ENCODE data around the gene TRIM71. TPM values are rescaled to one million over a fixed set of nuclear protein-coding genes. Genes with fewer than 3 reads are reported as not detected.
"Not testable (repeated sequence)": the region's sequence is repeated elsewhere in the genome, so short reads cannot be mapped to it uniquely, and the experiment has no call there.

Gene TRIM71
- polyA plus RNA-seq (ENCODE audit: low read depth in 6 of 6), result not detected

DNA sequence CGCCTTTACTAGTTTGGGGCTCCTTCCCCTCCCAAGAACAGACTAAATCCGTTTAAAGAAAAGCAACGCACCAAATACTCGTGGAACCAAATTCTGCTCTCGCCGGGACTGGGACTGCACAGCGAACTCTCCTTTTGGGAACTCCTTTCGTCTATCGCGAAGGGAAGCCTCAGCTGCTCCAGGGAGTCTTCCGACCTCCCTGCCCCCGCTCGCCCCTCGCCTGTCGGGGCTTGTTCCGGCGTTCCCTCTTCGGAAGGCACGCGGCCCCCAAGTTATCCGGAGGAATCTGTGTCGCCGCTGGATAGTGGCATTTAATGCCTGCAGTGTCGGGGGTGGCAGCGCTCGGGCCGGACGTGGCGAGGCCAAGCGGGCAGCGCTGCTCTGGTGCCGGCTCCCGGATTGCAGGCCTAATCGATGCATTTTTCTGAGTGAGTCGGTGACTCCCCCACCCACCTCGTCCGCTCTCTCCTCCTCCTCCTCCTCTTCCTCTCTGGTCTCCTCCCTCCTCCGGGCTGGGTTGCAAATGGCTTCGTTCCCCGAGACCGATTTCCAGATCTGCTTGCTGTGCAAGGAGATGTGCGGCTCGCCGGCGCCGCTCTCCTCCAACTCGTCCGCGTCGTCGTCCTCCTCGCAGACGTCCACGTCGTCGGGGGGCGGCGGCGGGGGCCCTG, at the start of gene TRIM71:
TSS of gene TRIM71 (plus strand) at position 440 of the 671 bp plus-strand sequence. CDS start at position 524, 84 bp downstream.
- Mint-ChIP-seq H3K27ac (peak within 1 kb of the TSS in 2 of 6 donors; percentile 29 to 94), H3K36me3 (no peaks in the 10 kb centered on the region), H3K4me1 (peaks cover 8 to 28% (median 14%) of the 10 kb centered on the region in 3 donors), H3K9me3 (no peaks in the 10 kb centered on the region), H3K4me3 (peak within 1 kb of the TSS; percentile 71 to 89 (median 80)), H3K27me3 (peaks cover 37 to 55% (median 38%) of the 10 kb centered on the region in 3 donors)
- ATAC-seq (ENCODE audit: low read depth in 2 of 2), result no peak
- DNase-seq, result peak; percentile 1

DNA sequence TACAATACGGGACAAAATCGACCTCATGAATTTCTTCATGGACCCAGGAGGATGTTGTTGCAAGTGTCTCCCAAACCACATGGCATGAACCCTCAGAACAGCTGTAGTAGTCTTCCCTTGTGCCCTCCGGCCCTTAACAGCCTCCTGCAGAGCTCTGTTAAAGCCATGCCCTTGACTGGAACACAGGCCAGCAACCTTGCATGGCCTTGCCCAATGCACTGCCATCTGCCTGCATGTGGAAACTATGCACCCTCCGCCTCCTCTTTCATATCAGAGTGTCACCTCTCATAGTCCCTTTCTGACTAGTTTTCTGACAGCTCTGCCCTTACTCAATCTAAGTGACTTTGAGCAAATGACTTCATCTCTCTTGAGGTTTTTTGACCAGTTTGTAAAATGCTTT, 39.4 kb upstream of the TRIM71 start:
- ATAC-seq (ENCODE audit: low read depth in 2 of 2) (no peak), DNase-seq (no peak)
- Mint-ChIP-seq H3K27me3 (peaks cover 0 to 13% (median 0%) of the 10 kb centered on the region in 3 donors), H3K36me3 (peaks cover 0 to 12% of the 10 kb centered on the region in 2 donors), H3K9me3 (no peaks in the 10 kb centered on the region), H3K4me1 (peaks cover 3 to 18% (median 4%) of the 10 kb centered on the region in 3 donors), H3K27ac (no peak overlapping the region), H3K4me3 (no peak overlapping the region)

DNA sequence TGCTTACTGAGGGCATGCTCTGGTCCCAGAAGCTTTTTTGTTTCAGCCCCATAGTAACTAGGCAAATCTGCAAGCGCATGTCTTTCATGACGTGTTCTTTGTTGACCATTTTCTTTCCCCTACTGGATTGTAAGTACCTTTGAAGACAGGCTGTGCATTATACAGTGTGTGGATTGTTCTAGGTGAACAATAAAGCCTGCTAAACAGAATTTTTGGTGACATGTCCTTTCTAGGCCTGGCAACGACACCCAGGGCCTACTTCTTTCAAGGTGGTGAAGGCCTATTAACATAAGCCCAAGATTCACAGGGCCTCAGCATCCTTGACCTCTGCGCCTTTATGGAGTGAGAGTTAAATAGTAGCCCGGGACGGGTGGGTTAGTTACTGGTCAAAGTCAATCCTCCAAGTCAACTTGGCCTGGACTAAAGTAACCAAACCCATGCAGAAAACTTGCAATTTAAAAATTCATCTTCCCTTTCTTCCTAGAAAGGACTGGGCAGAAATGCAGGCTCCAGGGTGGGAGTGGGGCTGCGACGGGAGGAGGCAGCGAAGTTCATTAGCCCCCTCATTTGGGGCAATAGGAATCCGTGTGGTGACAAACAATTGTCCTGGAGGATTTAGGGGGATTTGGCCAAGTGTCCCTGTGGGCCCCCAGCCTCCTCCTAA, 37.6 kb upstream of the TRIM71 start:
- H3K4me3 Mint-ChIP-seq, result peak overlapping the region in 6 of 8 donors; percentile 93 to 97 (median 94)
- ATAC-seq (ENCODE audit: low read depth in 2 of 2), result no peak
- H3K27ac Mint-ChIP-seq, result no peak overlapping the region
- H3K4me1 Mint-ChIP-seq, result peaks cover 3 to 18% (median 4%) of the 10 kb centered on the region in 3 donors
- no peak for DNase-seq
- no peaks in the 10 kb centered on the region for H3K9me3 Mint-ChIP-seq
- H3K27me3 Mint-ChIP-seq, result peaks cover 0 to 13% (median 0%) of the 10 kb centered on the region in 3 donors
- H3K36me3 Mint-ChIP-seq, result peaks cover 0 to 6% of the 10 kb centered on the region in 2 donors

DNA sequence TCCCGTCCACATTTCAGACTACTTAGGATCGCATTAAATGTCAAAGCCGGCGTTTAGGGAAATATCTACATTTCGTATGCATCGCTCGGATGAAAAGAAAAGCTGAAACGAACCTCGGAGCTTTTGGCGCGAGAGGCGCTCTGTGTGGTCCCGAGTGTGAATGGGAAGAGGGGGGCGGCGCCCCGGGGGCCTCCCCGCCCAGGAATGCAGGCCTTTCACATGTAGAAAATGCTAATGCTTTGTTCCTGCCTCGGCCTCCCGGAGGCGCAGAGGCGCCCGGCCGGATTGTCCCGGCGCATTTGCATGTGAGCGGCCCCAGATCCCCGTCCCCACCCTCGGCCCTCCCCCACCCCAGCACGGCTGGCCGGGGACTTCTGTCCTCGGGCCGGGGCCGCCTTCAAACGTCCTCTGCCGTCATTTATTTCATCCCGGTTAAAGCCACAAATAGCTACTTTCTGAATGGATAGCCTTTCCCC, 37.0 kb upstream of the TRIM71 start:
- Mint-ChIP-seq H3K36me3 (peaks cover 0 to 5% of the 10 kb centered on the region in 2 donors), H3K4me3 (peak overlapping the region; percentile 86 to 97 (median 94)), H3K27ac (peak overlapping the region in 4 of 6 donors; percentile 76 to 95 (median 88)), H3K9me3 (no peaks in the 10 kb centered on the region), H3K27me3 (peaks cover 0 to 13% (median 0%) of the 10 kb centered on the region in 3 donors), H3K4me1 (peaks cover 3 to 18% (median 4%) of the 10 kb centered on the region in 3 donors)
- ATAC-seq (ENCODE audit: low read depth in 2 of 2) (peak; percentile 14 to 24), DNase-seq (peak; percentile 1)

DNA sequence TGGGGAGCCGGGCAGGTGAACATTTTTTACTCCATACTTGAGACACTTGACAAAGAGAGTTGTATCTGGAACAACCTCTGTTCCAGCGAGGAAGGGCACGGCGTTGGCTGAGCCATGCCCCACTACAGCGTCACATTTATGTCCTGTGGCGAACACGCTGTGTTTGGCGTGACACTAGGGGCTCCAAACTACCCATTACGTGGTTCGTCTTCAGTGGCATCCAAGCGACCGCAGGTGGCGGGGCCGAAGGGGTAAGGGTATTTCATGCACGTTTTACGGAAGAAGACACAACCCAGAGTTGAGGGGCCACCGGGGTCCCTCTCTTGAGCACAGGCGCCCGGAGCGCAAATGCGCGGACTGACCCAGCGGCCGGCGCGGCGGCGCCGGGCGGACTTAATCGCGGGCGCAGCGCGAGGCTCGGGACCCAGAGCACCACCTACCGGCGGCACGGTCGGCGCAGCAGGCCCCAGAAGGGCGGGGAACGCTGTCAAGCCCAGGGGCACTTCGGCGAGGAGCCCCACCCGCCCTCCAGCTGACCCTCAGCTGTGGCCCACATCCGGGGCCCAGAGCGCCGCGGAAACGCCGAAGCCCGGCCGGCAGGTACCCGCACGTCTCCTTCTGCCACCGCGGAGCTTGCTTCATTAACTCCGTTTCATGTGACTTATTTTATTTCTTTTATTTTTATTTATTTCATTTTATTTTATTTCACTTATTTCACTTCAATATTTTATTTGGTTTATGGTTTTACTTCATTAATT, 36.4 kb upstream of the TRIM71 start:
- H3K27ac Mint-ChIP-seq, result peak overlapping the region in 4 of 6 donors; percentile 76 to 95 (median 88)
- peak; percentile 85 to 89 for ATAC-seq (ENCODE audit: low read depth in 2 of 2)
- H3K36me3 Mint-ChIP-seq, result no peaks in the 10 kb centered on the region

DNA sequence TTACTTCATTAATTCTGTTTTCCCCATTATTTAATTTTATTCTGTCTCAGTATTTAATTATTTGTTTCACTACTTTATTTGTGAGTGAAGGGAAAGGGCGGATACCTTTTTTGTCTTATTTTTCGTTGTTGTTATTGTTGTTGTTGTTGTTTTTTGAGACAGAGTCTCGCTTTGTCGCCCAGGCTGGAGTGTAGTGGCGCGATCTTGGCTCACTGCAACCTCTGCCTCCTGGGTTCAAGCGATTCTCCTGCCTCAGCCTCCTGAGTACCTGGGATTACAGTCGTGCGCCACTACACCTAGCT, 35.9 kb upstream of the TRIM71 start:
- Mint-ChIP-seq H3K4me1 (peaks cover 3 to 18% (median 4%) of the 10 kb centered on the region in 3 donors), H3K27me3 (peaks cover 0 to 13% (median 0%) of the 10 kb centered on the region in 3 donors), H3K27ac (peak overlapping the region in 1 of 6 donors; percentile 21), H3K4me3 (peak overlapping the region in 7 of 8 donors; percentile 66 to 94 (median 71))
- H3K36me3 Mint-ChIP-seq; ATAC-seq (ENCODE audit: low read depth in 2 of 2); H3K9me3 Mint-ChIP-seq; DNase-seq: not testable (repeated sequence)

More for the DNA sequence above, 36.4 kb upstream of the TRIM71 start:
- peak overlapping the region; percentile 86 to 97 (median 94) for H3K4me3 Mint-ChIP-seq
- no peaks in the 10 kb centered on the region for H3K9me3 Mint-ChIP-seq
- peaks cover 0 to 13% (median 0%) of the 10 kb centered on the region in 3 donors for H3K27me3 Mint-ChIP-seq
- H3K4me1 Mint-ChIP-seq, result peaks cover 3 to 18% (median 4%) of the 10 kb centered on the region in 3 donors
- DNase-seq, result peak; percentile 57

DNA sequence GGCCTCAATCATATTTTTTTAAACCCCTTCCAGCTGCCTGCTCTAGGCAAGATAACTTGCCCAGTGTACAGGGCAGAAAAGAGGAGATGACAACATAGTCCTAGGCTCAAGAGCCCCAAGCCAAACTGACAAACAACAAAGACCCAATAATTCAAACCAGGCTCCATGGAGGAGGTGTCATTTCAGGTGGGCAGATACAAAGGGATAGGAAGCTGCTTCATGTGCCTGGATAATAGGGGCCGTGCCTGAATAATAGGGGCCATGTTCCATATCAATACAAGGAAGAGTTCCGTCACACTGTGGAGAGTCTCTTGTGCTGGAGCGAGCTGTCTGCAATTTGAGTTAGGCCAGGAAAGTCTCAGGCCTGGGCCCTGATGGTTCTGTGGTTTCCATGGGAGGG, 35.4 kb upstream of the TRIM71 start:
- Mint-ChIP-seq H3K4me1 (peaks cover 3 to 18% (median 4%) of the 10 kb centered on the region in 3 donors), H3K36me3 (peaks cover 0 to 4% of the 10 kb centered on the region in 2 donors), H3K27ac (peak overlapping the region in 1 of 6 donors; percentile 39), H3K27me3 (peaks cover 0 to 13% (median 2%) of the 10 kb centered on the region in 3 donors), H3K9me3 (no peaks in the 10 kb centered on the region), H3K4me3 (peak overlapping the region; percentile 36 to 94 (median 70))
- ATAC-seq (ENCODE audit: low read depth in 2 of 2) (no peak), DNase-seq (no peak)

DNA sequence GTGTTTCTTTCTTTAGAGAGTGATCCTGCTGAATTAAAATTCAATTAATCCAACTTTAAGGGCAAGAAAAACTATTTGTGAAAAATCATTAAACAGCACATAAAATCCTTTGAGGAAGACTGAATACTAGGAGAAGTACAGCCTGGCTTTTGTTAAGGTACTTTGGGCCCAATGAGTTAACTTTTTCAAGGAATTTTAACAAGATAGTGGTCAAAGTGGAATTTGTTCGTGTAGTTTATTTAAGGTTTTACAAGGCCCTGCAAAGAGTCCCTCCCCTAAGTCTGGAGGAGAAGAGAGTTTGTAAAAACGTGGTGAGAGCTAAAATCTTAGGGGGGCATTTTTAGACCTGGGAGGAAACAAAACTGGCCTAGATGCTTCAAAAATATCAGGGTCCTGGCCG, 26.0 kb upstream of the TRIM71 start:
- no peaks in the 10 kb centered on the region for H3K4me1 Mint-ChIP-seq
- ATAC-seq (ENCODE audit: low read depth in 2 of 2), result no peak
- H3K9me3 Mint-ChIP-seq, result no peaks in the 10 kb centered on the region
- no peak for DNase-seq
- peaks cover 0 to 18% (median 5%) of the 10 kb centered on the region in 3 donors for H3K27me3 Mint-ChIP-seq
- H3K27ac Mint-ChIP-seq, result no peak overlapping the region
- H3K36me3 Mint-ChIP-seq, result peaks cover 0 to 6% of the 10 kb centered on the region in 2 donors
- no peak overlapping the region for H3K4me3 Mint-ChIP-seq

DNA sequence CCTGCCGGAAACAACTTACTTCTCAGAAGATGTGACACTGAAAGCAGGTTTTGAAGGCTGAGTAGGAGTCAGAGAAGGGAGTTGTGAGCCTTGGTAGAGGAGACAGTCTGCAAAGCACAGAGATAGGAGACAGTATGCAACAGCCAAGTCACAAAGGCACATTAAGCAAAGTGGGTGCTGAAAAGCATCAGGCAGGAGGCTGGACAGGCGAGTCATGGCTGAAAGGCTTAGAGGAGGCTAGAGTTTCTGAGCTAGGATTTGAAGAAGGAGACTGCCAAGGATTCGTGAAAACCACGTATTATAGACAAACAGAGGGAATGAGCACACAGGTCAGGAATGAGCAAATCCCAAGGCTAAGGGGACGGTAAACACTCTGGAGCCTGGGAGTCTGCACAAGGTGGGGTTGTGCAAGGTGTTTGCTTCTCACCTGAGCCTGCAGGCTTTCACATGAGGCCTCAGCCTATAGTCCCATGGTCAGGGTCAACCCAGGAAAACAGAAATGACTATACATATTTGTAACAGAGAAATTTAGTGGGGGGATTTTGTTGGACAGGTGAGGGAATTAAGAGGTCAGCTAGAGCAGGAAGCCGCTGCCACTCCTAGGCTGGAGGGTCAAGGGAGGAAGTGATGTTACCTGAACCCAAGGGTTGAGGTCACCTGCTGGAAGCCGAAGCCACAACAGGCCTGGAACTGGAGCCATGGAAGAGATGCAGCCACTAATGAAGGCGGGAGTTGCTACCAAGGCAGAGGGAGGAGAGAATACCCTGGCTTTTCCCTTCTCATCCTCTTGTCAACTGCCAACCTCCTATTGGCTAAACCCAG, 23.1 kb upstream of the TRIM71 start:
- Mint-ChIP-seq H3K4me3 (no peak overlapping the region), H3K36me3 (no peaks in the 10 kb centered on the region), H3K27me3 (peaks cover 0 to 13% (median 9%) of the 10 kb centered on the region in 3 donors), H3K9me3 (no peaks in the 10 kb centered on the region), H3K4me1 (no peaks in the 10 kb centered on the region), H3K27ac (no peak overlapping the region)
- DNase-seq (no peak), ATAC-seq (ENCODE audit: low read depth in 2 of 2) (no peak)

DNA sequence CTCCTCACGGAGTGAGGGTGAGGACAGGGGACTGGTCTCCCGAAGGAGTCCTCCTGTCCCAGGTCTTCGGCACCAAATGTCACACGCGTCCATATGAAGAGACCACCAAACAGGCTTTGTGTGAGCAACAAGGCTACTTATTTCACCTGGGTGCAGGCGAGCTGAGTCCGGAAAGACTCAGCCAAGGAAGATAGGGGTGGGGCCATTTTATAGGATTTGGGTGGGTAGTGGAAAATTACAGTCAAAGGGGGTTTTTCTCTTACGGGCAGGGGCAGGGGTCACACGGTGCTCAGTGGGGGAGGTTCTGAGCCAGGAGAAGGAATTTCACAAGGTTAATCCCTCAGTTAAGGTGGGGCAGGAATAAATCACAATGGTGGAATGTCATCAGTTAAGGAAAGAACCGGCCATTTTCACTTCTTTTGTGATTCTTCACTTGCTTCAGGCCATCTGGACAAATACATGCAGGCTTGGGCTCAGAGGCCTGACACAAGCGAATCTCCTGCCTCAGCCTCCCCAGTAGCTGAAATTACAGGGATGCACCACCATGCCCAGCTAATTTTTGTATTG, 21.3 kb upstream of the TRIM71 start:
- not testable (repeated sequence) for H3K27ac Mint-ChIP-seq; ATAC-seq (ENCODE audit: low read depth in 2 of 2); H3K36me3 Mint-ChIP-seq; H3K4me1 Mint-ChIP-seq; H3K4me3 Mint-ChIP-seq; DNase-seq; H3K9me3 Mint-ChIP-seq
- peaks cover 0 to 13% (median 9%) of the 10 kb centered on the region in 3 donors for H3K27me3 Mint-ChIP-seq

DNA sequence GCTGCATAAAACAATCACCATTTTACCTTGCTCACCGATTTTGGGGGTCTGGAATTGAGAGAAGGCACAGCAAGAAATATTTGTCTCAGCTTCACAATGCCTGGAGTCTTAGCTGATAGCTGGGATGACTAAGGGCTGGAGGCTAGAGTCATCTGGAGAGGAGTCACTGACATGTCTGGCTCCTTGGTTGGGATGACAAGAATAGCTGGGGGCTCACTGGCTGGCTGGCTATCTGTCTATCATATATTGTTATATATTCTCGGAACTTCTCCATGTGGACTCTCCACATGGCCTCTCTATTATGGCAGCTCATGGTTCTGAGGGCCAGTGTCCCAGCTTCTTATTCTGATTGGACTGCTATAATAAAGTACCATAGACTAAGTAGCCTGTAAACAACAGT, 20.0 kb upstream of the TRIM71 start:
- no peak overlapping the region for H3K4me3 Mint-ChIP-seq
- ATAC-seq (ENCODE audit: low read depth in 2 of 2) (no peak), DNase-seq (no peak)
- H3K27ac Mint-ChIP-seq, result no peak overlapping the region
- peaks cover 0 to 13% (median 9%) of the 10 kb centered on the region in 3 donors for H3K27me3 Mint-ChIP-seq
- H3K36me3 Mint-ChIP-seq, result no peaks in the 10 kb centered on the region
- no peaks in the 10 kb centered on the region for H3K9me3 Mint-ChIP-seq
- H3K4me1 Mint-ChIP-seq, result no peaks in the 10 kb centered on the region

DNA sequence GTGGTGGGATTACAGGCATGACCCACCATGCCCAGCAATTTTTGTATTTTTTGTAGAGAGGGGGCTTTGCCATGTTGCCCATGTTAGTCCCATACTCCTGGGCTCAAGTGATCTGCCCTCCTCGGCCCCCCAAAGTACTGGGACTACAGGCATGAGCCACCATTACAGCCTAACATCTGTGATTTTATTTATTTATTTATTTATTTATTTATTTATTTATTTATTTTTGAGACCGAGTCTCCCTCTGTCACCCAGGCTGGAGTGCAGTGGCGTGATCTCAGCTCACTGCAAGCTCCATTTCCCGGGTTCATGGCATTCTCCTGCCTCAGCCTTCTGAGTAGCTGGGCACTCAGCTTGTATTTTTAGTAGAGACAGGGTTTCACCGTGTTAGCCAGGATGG, 16.4 kb upstream of the TRIM71 start:
- H3K9me3 Mint-ChIP-seq; H3K4me1 Mint-ChIP-seq; H3K4me3 Mint-ChIP-seq; H3K36me3 Mint-ChIP-seq; ATAC-seq (ENCODE audit: low read depth in 2 of 2); DNase-seq; H3K27ac Mint-ChIP-seq; H3K27me3 Mint-ChIP-seq: not testable (repeated sequence)
